RKO (cell line): Measurements from ENCODE around the gene SCARF2.
"Not testable (repeated sequence)": the region's sequence is repeated elsewhere in the genome, so short reads cannot be mapped to it uniquely, and the experiment has no call there.

Experiments used
- DNase-seq: peaks from one replicate; pipeline ENCODE4 v3.0.0-alpha.2; 2016; ENCODE audit warnings: low spot score

SCARF2 gene

GRCh38 chr22:20395181-20395906, 42.3 kb downstream of the SCARF2 start:
- DNase-seq = no peak

DNA sequence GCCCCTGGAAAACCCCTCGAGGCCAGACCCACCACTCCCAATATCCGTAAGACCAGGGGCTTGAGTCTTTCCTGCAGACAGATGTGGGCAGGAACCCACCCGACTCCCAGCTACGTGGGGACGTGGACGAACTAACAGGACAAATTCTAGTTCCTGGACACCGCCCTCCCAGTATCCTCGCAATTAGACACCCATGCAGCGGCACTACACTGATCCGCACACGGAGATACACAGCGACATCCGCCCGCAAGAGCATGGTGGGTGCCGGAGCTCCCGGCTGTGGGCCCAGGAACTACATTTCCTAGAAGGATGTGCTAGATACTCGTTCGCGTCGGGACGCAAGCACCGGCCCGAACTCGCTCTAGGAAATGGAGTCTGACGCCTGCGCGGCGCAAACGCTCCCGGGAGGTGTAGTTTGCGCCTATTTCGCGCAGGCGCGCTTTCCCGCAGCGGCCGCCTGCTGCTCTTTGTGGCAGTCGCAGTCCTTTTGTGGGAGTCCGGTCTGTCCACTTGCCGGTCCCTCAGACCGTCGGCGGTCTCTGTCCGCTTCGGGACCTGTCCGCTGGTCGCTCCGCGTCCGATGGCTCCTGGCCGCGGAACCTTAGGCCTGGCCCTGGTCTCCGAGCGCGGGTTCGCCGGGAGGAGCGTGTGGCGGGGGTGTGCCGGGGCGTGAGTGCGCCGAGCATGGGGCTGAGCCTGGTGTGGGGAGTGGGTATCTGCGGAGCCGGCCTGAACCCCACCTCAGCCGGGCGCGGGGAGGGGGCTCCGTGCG, 43.7 kb downstream of the SCARF2 start, which contains the start of gene ZNF74:
ZNF74 (plus strand) TSS at position 447 of the 772 bp plus-strand sequence. CDS start 478 bp downstream, outside the sequence.
- DNase-seq = peak; percentile 94

DNA sequence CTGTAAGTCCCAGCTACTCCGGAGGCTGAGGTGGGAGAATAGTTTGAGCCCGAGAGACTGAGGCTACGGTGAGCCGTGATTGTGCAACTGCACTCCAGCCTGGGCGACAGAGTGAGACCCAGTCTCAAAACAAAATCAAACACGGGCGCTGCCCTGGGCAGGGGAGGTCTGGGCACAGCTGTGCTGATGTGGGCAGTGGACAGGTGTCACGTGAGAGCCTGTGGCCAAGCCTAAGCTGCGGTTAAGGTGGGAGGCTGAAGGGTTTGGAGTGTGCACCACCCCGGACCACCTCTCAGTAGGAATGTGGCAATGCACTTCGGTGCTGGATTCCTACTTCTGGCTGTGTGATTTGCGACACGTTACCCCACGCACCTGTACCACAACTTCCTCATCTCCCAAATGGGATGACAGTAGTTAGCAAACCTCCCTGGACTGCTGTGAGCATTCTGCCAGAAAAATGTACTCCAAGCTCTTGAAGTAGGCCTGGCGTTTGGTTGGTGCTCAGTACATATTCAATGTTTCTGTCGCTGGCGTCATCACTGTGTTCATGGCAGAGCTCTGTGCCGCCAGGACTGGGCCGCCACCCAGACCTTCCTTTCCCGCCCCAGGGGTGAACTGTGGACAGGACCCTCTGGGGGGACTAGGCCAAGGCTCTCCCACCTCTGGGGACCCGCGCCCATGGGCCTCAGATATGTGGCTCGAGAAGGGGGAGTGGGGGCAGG, 44.5 kb downstream of the SCARF2 start:
- no peak for DNase-seq

DNA sequence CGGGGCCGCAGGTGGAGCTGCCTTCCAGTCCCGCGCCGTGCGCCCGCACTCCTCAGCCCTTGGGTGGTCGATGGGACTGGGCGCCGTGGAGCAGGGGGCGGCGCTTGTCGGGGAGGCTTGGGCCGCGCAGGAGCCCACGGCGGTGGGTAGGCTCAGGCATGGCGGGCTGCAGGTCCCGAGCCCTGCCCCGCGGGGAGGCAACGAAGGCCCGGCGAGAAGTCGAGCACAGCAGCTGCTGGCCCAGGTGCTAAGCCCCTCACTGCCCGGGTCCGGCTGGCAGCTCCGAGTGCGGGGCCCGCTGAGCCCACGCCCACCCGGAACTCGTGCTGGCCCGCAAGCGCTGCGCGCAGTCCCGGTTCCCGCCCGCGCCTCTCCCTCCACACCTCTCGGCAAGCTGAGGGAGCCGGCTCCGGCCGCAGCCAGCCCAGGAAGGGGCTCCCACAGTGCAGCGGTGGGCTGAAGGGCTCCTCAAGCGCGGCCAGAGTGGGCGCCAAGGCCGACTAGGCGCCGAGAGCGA, 45.2 kb downstream of the SCARF2 start:
- not testable (repeated sequence) for DNase-seq

DNA sequence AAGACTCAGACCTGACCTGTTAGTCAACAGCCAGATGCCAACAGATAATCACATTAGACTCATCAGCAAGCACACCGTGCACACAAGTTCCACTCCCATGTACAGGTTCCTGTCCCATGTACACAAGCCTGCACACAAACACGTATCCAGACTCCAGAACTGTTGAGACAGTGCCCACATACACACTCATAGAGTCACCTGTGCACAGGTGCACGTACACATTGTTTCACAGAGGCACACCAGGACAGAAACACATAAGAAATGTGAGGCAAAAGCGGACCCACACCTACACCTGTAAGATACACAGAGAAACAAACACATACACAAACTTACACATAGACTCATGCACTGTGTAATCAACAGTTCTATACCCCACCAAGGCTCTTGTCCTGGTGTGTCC, 46.4 kb downstream of the SCARF2 start:
- DNase-seq = no peak

DNA sequence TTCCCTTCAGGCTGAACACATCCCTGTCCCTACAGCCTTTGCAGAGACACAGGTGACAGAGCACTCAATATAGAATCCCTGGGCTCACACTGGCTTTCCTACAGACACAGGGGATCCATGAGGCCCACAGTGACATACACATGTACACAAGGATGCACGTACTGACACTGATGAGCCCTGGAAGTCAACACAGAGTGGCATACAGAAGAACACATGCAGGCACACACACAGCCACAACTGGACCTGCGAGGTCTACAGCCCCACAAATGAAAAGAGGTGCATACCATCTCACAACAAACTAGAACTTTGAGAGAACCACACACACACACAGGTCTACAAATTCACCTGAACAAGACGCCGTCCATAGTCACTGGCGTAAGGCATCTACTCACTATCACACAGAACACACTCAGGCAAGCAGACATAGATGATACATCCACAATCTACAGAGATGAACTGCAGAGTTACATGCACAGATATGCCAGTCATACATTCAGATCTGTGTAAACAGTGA, 47.2 kb downstream of the SCARF2 start:
- no peak for DNase-seq

DNA sequence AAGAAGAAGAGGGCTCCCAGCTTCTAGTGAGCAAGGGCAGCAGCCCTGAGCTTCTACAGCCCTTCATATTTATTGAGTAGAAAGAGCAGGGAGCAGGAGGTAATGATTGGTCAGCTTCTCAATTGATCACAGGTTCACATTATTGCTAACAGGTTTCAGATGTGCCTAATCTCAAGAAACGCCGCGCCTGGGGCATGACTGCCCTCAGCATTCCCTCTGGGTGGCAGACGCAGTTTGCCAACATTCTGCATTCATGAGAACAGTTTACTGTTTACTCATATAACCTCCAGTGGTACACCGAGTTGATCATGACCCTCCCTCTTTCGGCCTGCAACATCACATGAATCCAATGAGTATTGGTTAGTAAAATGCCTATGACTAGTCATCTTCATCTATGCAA, 48.3 kb downstream of the SCARF2 start:
- no peak for DNase-seq

- no peak for DNase-seq
Measured at GRCh38 chr22:20388200-20388599, 49.4 kb downstream of the SCARF2 start.

- no peak for DNase-seq
Measured at GRCh38 chr22:20386972-20387371, 50.7 kb downstream of the SCARF2 start.

- DNase-seq = no peak
Measured at GRCh38 chr22:20386336-20386735, 51.3 kb downstream of the SCARF2 start.

DNA sequence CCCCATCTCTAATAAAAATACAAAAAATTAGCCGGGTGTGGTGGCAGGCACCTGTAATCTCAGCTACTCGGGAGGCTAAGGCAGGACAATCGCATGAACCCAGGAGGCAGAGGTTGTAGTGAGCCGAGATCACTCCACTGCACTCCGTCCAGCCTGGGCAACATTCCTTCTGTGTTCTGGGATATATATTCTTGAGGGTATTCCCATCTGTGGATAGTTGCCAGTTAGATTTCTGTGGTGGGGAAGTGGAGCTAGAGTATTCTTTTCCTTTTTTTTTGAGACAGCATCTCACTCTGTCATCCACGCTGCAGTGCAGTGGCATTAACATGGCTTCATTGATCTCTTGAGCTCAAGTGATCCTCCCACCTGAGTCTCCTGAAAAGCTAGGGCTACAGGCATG, 52.8 kb downstream of the SCARF2 start:
- no peak for DNase-seq

GRCh38 chr22:20384171-20384570, 53.5 kb downstream of the SCARF2 start:
- no peak for DNase-seq

GRCh38 chr22:20383538-20383937, 54.1 kb downstream of the SCARF2 start:
- DNase-seq = no peak

GRCh38 chr22:20380486-20380885, 57.1 kb downstream of the SCARF2 start:
- DNase-seq = no peak

DNA sequence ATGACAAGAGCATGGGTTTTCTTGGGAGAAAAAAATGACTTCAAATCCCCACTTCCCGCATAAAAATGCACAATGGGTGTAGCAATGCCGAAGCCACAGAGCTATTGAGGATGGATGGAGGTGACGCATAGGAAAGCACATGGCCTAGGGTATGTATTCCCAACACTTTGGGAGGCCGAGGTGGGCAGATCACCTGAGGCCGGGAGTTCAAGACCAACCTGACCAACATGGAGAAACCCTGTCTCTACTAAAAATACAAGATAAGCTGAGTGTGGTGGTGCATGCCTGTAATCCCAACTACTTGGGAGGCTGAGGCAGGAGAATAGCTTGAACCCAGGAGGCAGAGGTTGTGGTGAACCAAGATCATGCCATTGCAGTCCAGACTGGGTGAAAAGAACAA, 58.9 kb downstream of the SCARF2 start:
- DNase-seq = not testable (repeated sequence)

DNA sequence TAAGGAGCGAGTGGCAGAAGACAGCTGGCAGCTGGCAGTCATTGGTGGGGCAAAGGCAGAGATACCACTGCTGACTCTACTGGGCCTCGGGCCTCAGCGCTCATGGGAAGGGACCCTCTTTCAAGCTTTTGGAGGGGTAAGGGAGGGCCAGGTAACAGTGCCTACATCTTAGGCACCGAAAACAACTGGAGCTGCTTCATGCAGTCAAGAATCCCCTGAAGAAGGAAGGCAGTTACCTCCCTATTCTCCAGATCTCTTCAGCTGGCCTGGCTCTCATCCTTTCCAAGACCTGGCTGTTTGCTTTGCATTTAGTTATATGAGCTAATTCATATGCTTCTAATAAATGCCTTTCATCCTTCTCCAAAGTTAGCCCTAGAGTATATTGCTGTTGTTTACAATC, 59.5 kb downstream of the SCARF2 start:
- DNase-seq = no peak

DNA sequence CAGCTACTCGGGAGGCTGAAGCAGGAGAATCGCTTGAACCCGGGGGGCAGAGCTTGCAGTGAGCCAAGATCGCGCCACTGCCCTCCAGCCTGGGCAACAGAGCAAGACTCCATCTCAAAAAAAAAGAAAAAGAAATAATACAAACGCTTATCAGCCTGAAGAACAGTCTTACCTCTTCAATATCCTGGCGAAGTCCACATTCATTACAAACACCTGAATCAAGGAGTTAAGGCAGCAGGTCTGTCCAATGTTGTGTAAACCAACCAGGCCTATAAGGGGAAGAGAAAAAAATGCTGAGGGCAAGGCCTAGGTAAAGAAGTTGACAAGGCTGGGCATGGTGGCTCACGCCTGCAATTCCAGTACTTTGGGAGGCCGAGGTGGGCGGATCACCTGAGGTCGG, 60.6 kb downstream of the SCARF2 start:
- not testable (repeated sequence) for DNase-seq

DNA sequence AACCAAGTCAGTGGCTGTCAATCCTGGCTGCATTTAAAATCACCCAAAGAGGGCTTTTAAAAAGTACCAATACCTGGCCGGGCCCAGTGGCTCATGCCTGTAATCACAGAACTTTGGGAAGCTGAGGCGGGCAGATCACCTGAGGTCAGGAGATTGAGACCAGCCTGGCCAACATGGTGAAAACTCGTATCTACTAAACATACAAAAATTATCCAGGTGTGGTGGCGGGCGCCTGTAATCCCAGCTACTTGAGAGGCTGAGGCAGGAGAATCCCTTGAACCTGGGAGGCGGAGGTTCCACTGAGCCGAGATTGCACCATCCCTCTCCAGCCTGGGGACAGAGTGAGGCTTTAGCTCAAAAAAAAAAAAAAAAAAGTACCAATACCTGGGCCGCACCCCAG, 61.3 kb downstream of the SCARF2 start:
- not testable (repeated sequence) for DNase-seq
